Right lobe of liver (tissue), 4 donors: ENCODE data around the gene AZU1.

Experiments
- CTCF ChIP-seq, 4 donors: fragments of 200-600 bp in 3 of 4; fragments of 450-650 bp in 1 of 4; IDR thresholded peaks; one replicate each; pipeline versions ENCODE4 v1.5.1 to v1.8.0; 2016 to 2022; ENCODE audit warnings: antibody characterized with exemption in 4 of 4, mild to moderate bottlenecking in 2 of 4
- POLR2A ChIP-seq: fragments of 450-650 bp; IDR thresholded peaks from one replicate; pipeline ENCODE4 v1.6.1; 2017; ENCODE audit warnings: antibody characterized with exemption, mild to moderate bottlenecking
- donor health status: DM: no; HTN: no; CAD: no.
- donor health status: DM: no; HTN: no; CAD: no.
- donor health status: DM: no; HTN: yes; CAD: no.

DNA sequence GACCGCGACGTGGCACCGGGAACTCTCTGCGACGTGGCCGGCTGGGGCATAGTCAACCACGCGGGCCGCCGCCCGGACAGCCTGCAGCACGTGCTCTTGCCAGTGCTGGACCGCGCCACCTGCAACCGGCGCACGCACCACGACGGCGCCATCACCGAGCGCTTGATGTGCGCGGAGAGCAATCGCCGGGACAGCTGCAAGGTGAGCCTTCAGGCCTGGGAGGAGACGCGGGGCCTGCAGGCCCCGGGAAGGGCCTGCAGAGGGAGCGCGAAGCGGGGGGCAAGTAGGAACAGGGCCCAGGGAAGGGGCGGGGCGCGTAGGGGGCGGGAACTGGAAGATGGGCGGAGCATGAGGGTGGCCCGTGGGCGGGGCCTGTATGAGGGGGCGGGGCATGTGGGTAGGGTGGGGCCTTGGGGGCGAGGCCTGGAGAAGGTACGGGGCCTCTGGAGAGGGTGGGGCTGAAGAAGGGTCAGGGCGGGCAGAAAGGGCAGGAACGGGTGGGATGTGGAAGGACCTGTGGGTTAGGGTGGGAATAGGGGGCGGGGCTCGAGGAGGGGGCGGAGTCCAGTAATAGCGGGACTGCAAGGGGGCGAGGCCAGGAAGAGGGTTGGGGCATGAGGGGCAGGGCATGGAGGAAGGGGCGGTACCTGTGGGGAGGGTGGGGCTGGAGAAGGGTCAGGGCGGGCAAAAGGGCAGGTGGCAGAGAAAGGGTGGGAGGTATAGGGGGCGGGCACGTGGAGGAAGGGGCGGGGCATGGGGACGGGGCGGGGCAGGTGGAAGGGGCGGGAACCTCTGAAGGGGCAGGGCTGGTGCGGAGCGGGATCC lies 34.3 kb downstream of the AZU1 start:
- TF ChIP-seq CTCF (IDR thresholded peaks at IDR 0.05) (no peak), POLR2A (no peak)
